H9 (cell line): Measurements from ENCODE around the gene TK2. TPM values are rescaled to one million over a fixed set of nuclear protein-coding genes. Genes with fewer than 3 reads are reported as not detected.

Experiments
- DNase-seq: peaks from one replicate; pipeline ENCODE4 v3.0.0-alpha.2; 2017
- H2AFZ ChIP-seq: one replicate; pipeline ENCODE4 v1.6.1; 2013; ENCODE audit warnings: mild to moderate bottlenecking, low read length, control low read depth, moderate library complexity
- H2AK5ac ChIP-seq: 2 replicates; pipeline ENCODE4 v1.6.1; 2013; ENCODE audit warnings: low read length, control low read depth, mixed read lengths; ENCODE audit not compliant: insufficient read length
- H2BK120ac ChIP-seq: one replicate; pipeline ENCODE4 v1.6.1; 2013; ENCODE audit warnings: low read depth, mild to moderate bottlenecking, low read length, control low read depth, inconsistent platforms; ENCODE audit not compliant: poor library complexity, severe bottlenecking
- H2BK12ac ChIP-seq: 2 replicates; pipeline ENCODE4 v1.6.1; 2013; ENCODE audit warnings: low read length, control low read depth, mixed read lengths, low read depth; ENCODE audit not compliant: insufficient read length
- H2BK15ac ChIP-seq: 2 replicates; pipeline ENCODE4 v1.6.1; 2013; ENCODE audit warnings: low read depth, low read length, control low read depth
- H2BK20ac ChIP-seq: one replicate; pipeline ENCODE4 v1.6.1; 2013; ENCODE audit warnings: low read depth, mild to moderate bottlenecking, low read length, control low read depth, inconsistent platforms; ENCODE audit not compliant: poor library complexity, severe bottlenecking
- H2BK5ac ChIP-seq: 2 replicates; pipeline ENCODE4 v1.6.1; 2013; ENCODE audit warnings: low read length, control low read depth, mixed read lengths; ENCODE audit not compliant: insufficient read length
- H3K14ac ChIP-seq: 2 replicates; pipeline ENCODE4 v1.6.1; 2013; ENCODE audit warnings: low read length, control low read depth; ENCODE audit not compliant: insufficient read depth
- H3K18ac ChIP-seq: 2 replicates; pipeline ENCODE4 v1.6.1; 2013; ENCODE audit warnings: low read depth, mild to moderate bottlenecking, mixed read lengths, low read length, control low read depth; ENCODE audit not compliant: insufficient read length
- H3K23ac ChIP-seq: 2 replicates; pipeline ENCODE4 v1.6.1; 2013; ENCODE audit warnings: low read length, control low read depth, mixed read lengths, low read depth; ENCODE audit not compliant: insufficient read length
- H3K23me2 ChIP-seq: 2 replicates; pipeline ENCODE4 v1.6.1; 2013; ENCODE audit warnings: low read depth, mild to moderate bottlenecking, mixed read lengths, low read length, control low read depth; ENCODE audit not compliant: insufficient read length, poor library complexity, severe bottlenecking
- H3K27ac ChIP-seq: 2 replicates; pipeline ENCODE4 v1.5.1; 2013; ENCODE audit warnings: low read length, control low read depth, mixed read lengths, low read depth; ENCODE audit not compliant: insufficient read length
- H3K27me3 ChIP-seq: 2 replicates; pipeline ENCODE4 v1.6.1; 2013; ENCODE audit warnings: low read length, control low read depth, inconsistent platforms; ENCODE audit not compliant: insufficient read depth
- H3K4ac ChIP-seq: 2 replicates; pipeline ENCODE4 v1.6.1; 2013; ENCODE audit warnings: low read depth, mild to moderate bottlenecking, control low read depth, inconsistent platforms, low read length, moderate library complexity
- H3K4me1 ChIP-seq: 2 replicates; pipeline ENCODE4 v1.6.1; 2013; ENCODE audit warnings: low read length, control low read depth, inconsistent platforms; ENCODE audit not compliant: insufficient read depth
- H3K4me2 ChIP-seq: 2 replicates; pipeline ENCODE4 v1.6.1; 2013; ENCODE audit warnings: low read length, control low read depth, mixed read lengths; ENCODE audit not compliant: insufficient read length, insufficient read depth
- H3K56ac ChIP-seq: 2 replicates; pipeline ENCODE4 v1.6.1; 2013; ENCODE audit warnings: low read depth, mild to moderate bottlenecking, mixed read lengths, low read length, control low read depth; ENCODE audit not compliant: insufficient read length
- H3K79me1 ChIP-seq: 2 replicates; pipeline ENCODE4 v1.6.1; 2013; ENCODE audit warnings: low read depth, mild to moderate bottlenecking, moderate library complexity, low read length, control low read depth, inconsistent platforms; ENCODE audit not compliant: insufficient read depth, poor library complexity, severe bottlenecking
- H3K79me2 ChIP-seq: 2 replicates; pipeline ENCODE4 v1.6.1; 2013; ENCODE audit warnings: low read length, control low read depth, inconsistent platforms; ENCODE audit not compliant: insufficient read depth
- H3K9ac ChIP-seq: 2 replicates; pipeline ENCODE4 v1.6.1; 2013; ENCODE audit warnings: low read length, control low read depth, mixed read lengths; ENCODE audit not compliant: insufficient read length; ENCODE audit errors: extremely low read depth
- H3K9me3 ChIP-seq: one replicate; pipeline ENCODE4 v1.6.1; 2013; ENCODE audit warnings: low read depth, low read length, inconsistent platforms; ENCODE audit not compliant: control insufficient read depth
- H3T11ph ChIP-seq: one replicate; pipeline ENCODE4 v1.6.1; 2013; ENCODE audit warnings: mild to moderate bottlenecking, low read length, control low read depth, inconsistent platforms
- H4K20me1 ChIP-seq: one replicate; pipeline ENCODE4 v1.6.1; 2013; ENCODE audit not compliant: control insufficient read depth, insufficient read length, insufficient read depth
- H4K5ac ChIP-seq: 2 replicates; pipeline ENCODE4 v1.6.1; 2013; ENCODE audit warnings: low read depth, mild to moderate bottlenecking, mixed read lengths, low read length, control low read depth; ENCODE audit not compliant: insufficient read length
- H4K8ac ChIP-seq: replicated peaks from 2 replicates; pipeline ENCODE4 v1.6.1; 2013; ENCODE audit warnings: low read length, control low read depth, mixed read lengths, low read depth; ENCODE audit not compliant: insufficient read length
- H4K91ac ChIP-seq: 2 replicates; pipeline ENCODE4 v1.6.1; 2013; ENCODE audit warnings: low read depth, mild to moderate bottlenecking, moderate library complexity, mixed read lengths, low read length, control low read depth; ENCODE audit not compliant: insufficient read length
- H3K27ac Mint-ChIP-seq, 3 experiments: 2 replicates in 2 of 3; 3 replicates in 1 of 3; pipeline ENCODE4 v1.8.0; 2020 to 2021; ENCODE audit warnings: mixed read lengths in 3 of 3, mild to moderate bottlenecking in 1 of 3, moderate library complexity in 1 of 3
- H3K27me3 Mint-ChIP-seq: 2 replicates; pipeline ENCODE4 v1.8.0; 2021; ENCODE audit warnings: low read depth, mild to moderate bottlenecking, moderate library complexity, mixed read lengths
- H3K36me3 Mint-ChIP-seq, 3 experiments: 2 replicates in 2 of 3; 3 replicates in 1 of 3; pipeline ENCODE4 v1.8.0; 2020 to 2021; ENCODE audit warnings: low read depth in 3 of 3, mixed read lengths in 3 of 3; ENCODE audit not compliant: insufficient read depth in 1 of 3
- H3K4me1 Mint-ChIP-seq, 2 experiments: 2 replicates each; pipeline ENCODE4 v1.8.0; 2020; ENCODE audit warnings: mixed read lengths in 2 of 2
- H3K4me3 Mint-ChIP-seq, 2 experiments: 2 replicates in 1 of 2; 3 replicates in 1 of 2; pipeline ENCODE4 v1.8.0; 2020 to 2021; ENCODE audit warnings: mild to moderate bottlenecking in 2 of 2, mixed read lengths in 2 of 2, moderate library complexity in 1 of 2
- H3K9me3 Mint-ChIP-seq, 2 experiments: 2 replicates in 1 of 2; 3 replicates in 1 of 2; pipeline ENCODE4 v1.8.0; 2020; ENCODE audit warnings: mild to moderate bottlenecking in 2 of 2, mixed read lengths in 2 of 2, moderate library complexity in 1 of 2
- CTCF ChIP-seq: fragments of 200-600 bp; sonication (generic); conservative IDR thresholded peaks from 3 replicates; pipeline ENCODE4 v1.8.0; 2021; ENCODE audit warnings: antibody characterized with exemption, mild to moderate bottlenecking
- WGBS: extraction: QIAGEN DNeasy Blood & Tissue Kit; methylation state at CpG from one replicate; pipeline ENCODE4 v1.1.7; 2013; ENCODE audit warnings: missing lambda C conversion rate, low lambda C conversion rate, mixed read lengths; ENCODE audit not compliant: insufficient read length; ENCODE audit errors: extremely low coverage; 5-methylcytosine and 5-hydroxymethylcytosine counted together
- total RNA-seq: library from RNA; stranded (reverse); gene quantifications from 2 replicates; pipeline ENCODE4 v1.2.1, GENCODE V29; 2021

TK2 gene
- total RNA-seq, 1 experiment from 2014 or later, result 5.2 TPM

- no peak overlapping the region for H2BK20ac ChIP-seq
- no peak for TF ChIP-seq CTCF
- H3K9ac ChIP-seq, result no peak overlapping the region
- no peak overlapping the region for H2BK15ac ChIP-seq
- H3K23ac ChIP-seq, result no peak overlapping the region
- H3K23me2 ChIP-seq, result no peaks in the 10 kb centered on the region
- H3K18ac ChIP-seq, result no peak overlapping the region
- no peak overlapping the region for H3K56ac ChIP-seq
- Mint-ChIP-seq H3K27ac (no peak overlapping the region), H3K36me3 (peaks cover 3 to 12% (median 11%) of the 10 kb centered on the region in 3 experiments; a peak in 5 of 7 replicates), H3K9me3 (no peaks in the 10 kb centered on the region), H3K4me1 (peaks cover 0 to 3% of the 10 kb centered on the region in 2 experiments; a peak in 1 of 4 replicates), H3K4me3 (no peak overlapping the region), H3K27me3 (no peaks in the 10 kb centered on the region; the same call in 1 of the 2 replicates)
- no peak overlapping the region for H4K5ac ChIP-seq
- no peak for DNase-seq
- no peak overlapping the region for H2BK120ac ChIP-seq
- no peak overlapping the region for H3K27ac ChIP-seq
- H2BK12ac ChIP-seq, result no peak overlapping the region
- H3K4me2 ChIP-seq, result no peak overlapping the region
- H3K79me1 ChIP-seq, result no peaks in the 10 kb centered on the region
- H3T11ph ChIP-seq, result no peak overlapping the region
- H2AK5ac ChIP-seq, result no peak overlapping the region
- H3K9me3 ChIP-seq, result no peaks in the 10 kb centered on the region
- H4K91ac ChIP-seq, result no peak overlapping the region
- H3K4ac ChIP-seq, result no peak overlapping the region
- no peak overlapping the region for H2AFZ ChIP-seq
- no peak overlapping the region for H3K14ac ChIP-seq
- H2BK5ac ChIP-seq, result no peak overlapping the region
- H4K8ac ChIP-seq, result no peak overlapping the region
- no peaks in the 10 kb centered on the region for H3K79me2 ChIP-seq
- no peaks in the 10 kb centered on the region for H3K27me3 ChIP-seq
- no peaks in the 10 kb centered on the region for H3K4me1 ChIP-seq
- no CpG with 5 or more reads among the region's 3 CpGs for WGBS
- H4K20me1 ChIP-seq, result no peaks in the 10 kb centered on the region
Observed at GRCh38 chr16:66569827-66570405, 20.0 kb upstream of the TK2 start.
